ENCODE results near the gene BTF3.

BTF3 gene

GRCh38 chr5:73498057-73498992, at the start of gene BTF3:
Gene BTF3 (plus strand): TSS chr5:73498442. CDS start chr5:73498668, 226 bp downstream.
- TF ChIP-seq GLIS3 (CRISPR knock-in tag; IDR thresholded peaks at IDR 0.05) (0 out of 2 replicates have a peak, but pooled peaks have one; percentile 33), CSRNP3 (CRISPR knock-in tag; IDR thresholded peaks at IDR 0.05) (no peak), POU6F1 (CRISPR knock-in tag; IDR thresholded peaks at IDR 0.05; ENCODE audit: borderline replicate concordance, low read depth) (no peak), ZFP3 (CRISPR knock-in tag; IDR thresholded peaks at IDR 0.05) (0 out of 2 replicates have a peak, but pooled peaks have one; percentile 14), ESRRG (CRISPR knock-in tag; IDR thresholded peaks at IDR 0.05) (0 out of 2 replicates have a peak, but pooled peaks have one; percentile 7), TCF4 (CRISPR knock-in tag; IDR thresholded peaks at IDR 0.05; ENCODE audit: borderline replicate concordance) (no peak), ZNF70 (CRISPR knock-in tag; IDR thresholded peaks at IDR 0.05) (0 out of 2 replicates have a peak, but pooled peaks have one; percentile 33), ISL1 (CRISPR knock-in tag; IDR thresholded peaks at IDR 0.05) (no peak), TOX (CRISPR knock-in tag; IDR thresholded peaks at IDR 0.05; ENCODE audit: borderline replicate concordance) (no peak), PPARA (CRISPR knock-in tag; IDR thresholded peaks at IDR 0.05; ENCODE audit: borderline replicate concordance) (no peak), RARB (CRISPR knock-in tag; IDR thresholded peaks at IDR 0.05) (no peak), ARNTL (CRISPR knock-in tag; IDR thresholded peaks at IDR 0.05; ENCODE audit: borderline replicate concordance, low read depth) (no peak), SNAI2 (CRISPR knock-in tag; IDR thresholded peaks at IDR 0.05) (no peak), CSDC2 (CRISPR knock-in tag; IDR thresholded peaks at IDR 0.05) (0 out of 2 replicates have a peak, but pooled peaks have one; percentile 73), ZC3H10 (CRISPR knock-in tag; IDR thresholded peaks at IDR 0.05) (no peak)
- ATAC-seq: peak; percentile 96

GRCh38 chr5:73448463-73449136, 49.6 kb upstream of the BTF3 start, which contains the start of gene FOXD1:
Gene FOXD1 (minus strand): TSS chr5:73448777. CDS start chr5:73448362, 415 bp downstream.
- TF ChIP-seq ZC3H10 (CRISPR knock-in tag; IDR thresholded peaks at IDR 0.05) (no peak), PATZ1 (CRISPR knock-in tag; IDR thresholded peaks at IDR 0.05; ENCODE audit: borderline replicate concordance) (no peak), CREB5 (CRISPR knock-in tag; IDR thresholded peaks at IDR 0.05; ENCODE audit: low read depth) (no peak), POU6F1 (CRISPR knock-in tag; IDR thresholded peaks at IDR 0.05; ENCODE audit: borderline replicate concordance, low read depth) (no peak), CSDC2 (CRISPR knock-in tag; IDR thresholded peaks at IDR 0.05) (no peak), CSRNP3 (CRISPR knock-in tag; IDR thresholded peaks at IDR 0.05) (no peak), OSR1 (CRISPR knock-in tag; IDR thresholded peaks at IDR 0.05) (no peak), SNAI2 (CRISPR knock-in tag; IDR thresholded peaks at IDR 0.05) (no peak), TOX (CRISPR knock-in tag; IDR thresholded peaks at IDR 0.05; ENCODE audit: borderline replicate concordance) (no peak), BACH2 (CRISPR knock-in tag; IDR thresholded peaks at IDR 0.05; ENCODE audit: borderline replicate concordance) (no peak), TSHZ2 (CRISPR knock-in tag; IDR thresholded peaks at IDR 0.05) (no peak), ARNTL (CRISPR knock-in tag; IDR thresholded peaks at IDR 0.05; ENCODE audit: borderline replicate concordance, low read depth) (no peak), ZNF565 (CRISPR knock-in tag; conservative IDR thresholded peaks at IDR 0.05; ENCODE audit: low read depth) (no peak)
- peak; percentile 91 for ATAC-seq
